ENCODE results near the gene C15orf40. TPM values are rescaled to one million over a fixed set of nuclear protein-coding genes. Genes with fewer than 3 reads are reported as not detected.

Gene C15orf40
- total RNA-seq, 2 experiments from 2014 or later = 25.6 to 30.2 TPM

DNA sequence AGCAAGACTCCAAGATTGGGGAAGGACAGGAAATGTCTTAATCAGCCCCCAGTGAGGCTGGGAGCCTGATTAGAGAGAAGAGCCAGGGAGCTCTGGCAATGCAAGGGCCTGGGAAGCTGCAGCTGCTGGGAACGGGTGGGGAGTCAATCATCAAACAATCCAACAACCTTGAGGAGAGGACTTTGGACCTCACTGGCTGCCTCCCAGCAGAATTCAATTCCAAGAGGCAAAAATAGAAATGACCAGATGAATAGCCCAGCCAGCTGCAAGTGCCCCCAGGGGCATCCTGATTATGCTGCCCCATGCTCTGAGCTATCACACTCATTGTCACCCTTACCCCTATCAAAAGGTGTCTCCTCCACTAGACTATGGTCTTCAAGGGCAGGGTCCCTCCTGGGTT is 52.8 kb downstream of the C15orf40 start:
- TF ChIP-seq, protein P1, sequence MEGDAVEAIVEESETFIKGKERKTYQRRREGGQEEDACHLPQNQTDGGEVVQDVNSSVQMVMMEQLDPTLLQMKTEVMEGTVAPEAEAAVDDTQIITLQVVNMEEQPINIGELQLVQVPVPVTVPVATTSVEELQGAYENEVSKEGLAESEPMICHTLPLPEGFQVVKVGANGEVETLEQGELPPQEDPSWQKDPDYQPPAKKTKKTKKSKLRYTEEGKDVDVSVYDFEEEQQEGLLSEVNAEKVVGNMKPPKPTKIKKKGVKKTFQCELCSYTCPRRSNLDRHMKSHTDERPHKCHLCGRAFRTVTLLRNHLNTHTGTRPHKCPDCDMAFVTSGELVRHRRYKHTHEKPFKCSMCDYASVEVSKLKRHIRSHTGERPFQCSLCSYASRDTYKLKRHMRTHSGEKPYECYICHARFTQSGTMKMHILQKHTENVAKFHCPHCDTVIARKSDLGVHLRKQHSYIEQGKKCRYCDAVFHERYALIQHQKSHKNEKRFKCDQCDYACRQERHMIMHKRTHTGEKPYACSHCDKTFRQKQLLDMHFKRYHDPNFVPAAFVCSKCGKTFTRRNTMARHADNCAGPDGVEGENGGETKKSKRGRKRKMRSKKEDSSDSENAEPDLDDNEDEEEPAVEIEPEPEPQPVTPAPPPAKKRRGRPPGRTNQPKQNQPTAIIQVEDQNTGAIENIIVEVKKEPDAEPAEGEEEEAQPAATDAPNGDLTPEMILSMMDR (IDR thresholded peaks at IDR 0.05) = no peak
- POLR2A ChIA-PET = no interaction called here
- ATAC-seq (no peak), DNase-seq (no peak)
- CTCF ChIA-PET = interaction anchor here (0.7 kb wide), 1 partner anchor 56 kb away, joined by 3 read pairs; no protein-coding TSS in a partner anchor
- H3K36me3 Mint-ChIP-seq (ENCODE audit: low read depth) = no peaks in the 10 kb centered on the region
- no peaks in the 10 kb centered on the region for H3K27me3 Mint-ChIP-seq
- intact Hi-C loops (cut with micrococcal nuclease) = no loop called here
- H3K9me3 Mint-ChIP-seq = no peaks in the 10 kb centered on the region
- H3K27ac Mint-ChIP-seq = no peak overlapping the region
- no peaks in the 10 kb centered on the region for H3K4me1 Mint-ChIP-seq (ENCODE audit: low read depth)
- H3K4me3 Mint-ChIP-seq = no peak overlapping the region

DNA sequence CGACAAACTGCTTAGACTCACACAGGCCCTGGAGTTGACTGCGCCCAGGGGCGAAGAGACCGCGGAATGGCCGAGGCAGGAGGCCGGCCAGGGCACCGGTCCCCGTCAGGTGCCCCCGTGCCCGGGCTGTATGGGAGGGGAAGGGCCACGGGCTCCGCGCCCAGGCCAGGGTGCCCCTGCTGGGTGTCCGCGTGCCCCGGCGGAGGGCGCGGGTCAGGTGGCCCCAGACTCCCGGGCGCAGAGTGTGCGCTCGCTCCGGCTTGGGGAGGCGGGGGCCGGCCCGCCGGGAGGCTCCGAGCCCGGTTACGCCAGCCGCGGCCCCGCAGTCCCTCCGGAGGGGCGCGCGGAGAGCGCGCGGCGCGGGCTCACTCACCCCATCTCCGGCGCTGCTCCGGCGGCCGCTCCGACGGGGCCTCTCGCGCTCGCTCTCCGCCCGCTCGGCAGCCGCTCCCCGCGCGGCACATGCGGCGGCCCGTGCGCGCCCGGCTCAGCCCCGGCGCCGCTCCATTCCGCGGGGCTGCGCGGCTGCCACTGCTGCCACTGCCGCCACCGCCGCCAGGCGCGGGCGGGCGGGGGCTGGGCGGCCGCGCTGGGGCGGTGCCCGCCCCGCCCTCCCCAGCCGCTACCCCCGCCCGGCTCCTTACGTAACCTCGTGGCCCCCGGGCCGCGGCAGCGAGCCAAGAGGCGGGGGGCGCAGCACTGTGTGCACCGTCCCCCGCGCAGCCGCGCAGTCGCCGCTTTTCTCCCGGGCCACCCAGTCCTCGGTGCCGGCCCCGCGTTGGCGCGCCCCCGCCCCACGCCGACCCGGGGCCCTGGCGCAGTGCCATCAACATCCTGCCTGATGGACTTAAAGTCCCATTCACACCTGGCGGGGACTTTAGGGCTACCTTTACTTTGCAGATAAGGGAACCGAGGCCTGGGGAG is 59.0 kb downstream of the C15orf40 start, which contains the start of gene HOMER2:
TSS of gene HOMER2 (minus strand) at position 563 of the 924 bp plus-strand sequence. CDS start at position 378, 185 bp downstream.
- ATAC-seq = peak; percentile 65
- TF ChIP-seq, protein P1 (IDR thresholded peaks at IDR 0.05) = no peak
- H3K27ac Mint-ChIP-seq = no peak within 1 kb of the TSS
- peak; percentile 20 for DNase-seq
- intact Hi-C loops (cut with micrococcal nuclease) = no loop called here
- peaks cover 2% of the 10 kb centered on the region for H3K4me1 Mint-ChIP-seq (ENCODE audit: low read depth)
- H3K9me3 Mint-ChIP-seq = no peaks in the 10 kb centered on the region
- H3K4me3 Mint-ChIP-seq = peak within 1 kb of the TSS; percentile 72
- CTCF ChIA-PET = no interaction called here
- H3K27me3 Mint-ChIP-seq = peaks cover 6% of the 10 kb centered on the region
- no peaks in the 10 kb centered on the region for H3K36me3 Mint-ChIP-seq (ENCODE audit: low read depth)
- POLR2A ChIA-PET = no interaction called here

DNA sequence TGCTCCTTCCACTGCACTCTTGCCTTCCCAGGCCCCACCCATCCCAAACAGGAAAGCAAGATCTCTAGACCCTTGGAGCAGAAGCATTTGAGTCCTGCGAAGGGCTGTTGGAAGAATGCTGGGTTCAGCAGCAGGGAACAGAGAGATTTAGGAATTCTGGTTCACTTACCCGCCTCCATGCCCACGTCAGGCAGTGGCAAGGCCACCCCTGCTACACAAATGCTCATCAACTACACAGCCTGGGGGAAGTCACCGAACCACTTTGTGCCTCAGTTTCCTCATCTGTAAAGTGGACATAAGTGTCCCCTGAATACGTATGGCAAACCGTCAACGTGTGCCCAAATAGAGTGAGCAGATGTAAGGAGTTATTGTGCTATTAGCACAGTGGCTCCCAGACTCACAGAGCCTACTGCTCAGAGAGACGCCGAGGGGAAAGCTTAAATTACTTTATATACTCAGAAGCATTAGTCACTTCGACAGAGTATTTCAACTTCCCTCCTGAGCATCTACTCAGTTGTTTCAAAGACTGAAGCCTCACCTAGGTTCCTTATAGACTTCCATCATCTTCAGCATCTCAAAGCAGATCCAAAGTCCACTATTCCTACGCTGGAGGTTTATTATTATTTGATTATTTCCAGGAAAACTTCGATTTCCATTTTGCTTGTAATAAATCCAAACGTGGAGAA is 59.8 kb downstream of the C15orf40 start:
- H3K27ac Mint-ChIP-seq = no peak overlapping the region
- peaks cover 8% of the 10 kb centered on the region for H3K27me3 Mint-ChIP-seq
- TF ChIP-seq, protein P1 (IDR thresholded peaks at IDR 0.05) = no peak
- intact Hi-C loops (cut with micrococcal nuclease) = no loop called here
- H3K4me1 Mint-ChIP-seq (ENCODE audit: low read depth) = peaks cover 2% of the 10 kb centered on the region
- POLR2A ChIA-PET = no interaction called here
- DNase-seq (no peak), ATAC-seq (peak; percentile 52)
- H3K4me3 Mint-ChIP-seq = peak overlapping the region; percentile 72
- H3K9me3 Mint-ChIP-seq = no peaks in the 10 kb centered on the region
- no peaks in the 10 kb centered on the region for H3K36me3 Mint-ChIP-seq (ENCODE audit: low read depth)
- CTCF ChIA-PET = no interaction called here

DNA sequence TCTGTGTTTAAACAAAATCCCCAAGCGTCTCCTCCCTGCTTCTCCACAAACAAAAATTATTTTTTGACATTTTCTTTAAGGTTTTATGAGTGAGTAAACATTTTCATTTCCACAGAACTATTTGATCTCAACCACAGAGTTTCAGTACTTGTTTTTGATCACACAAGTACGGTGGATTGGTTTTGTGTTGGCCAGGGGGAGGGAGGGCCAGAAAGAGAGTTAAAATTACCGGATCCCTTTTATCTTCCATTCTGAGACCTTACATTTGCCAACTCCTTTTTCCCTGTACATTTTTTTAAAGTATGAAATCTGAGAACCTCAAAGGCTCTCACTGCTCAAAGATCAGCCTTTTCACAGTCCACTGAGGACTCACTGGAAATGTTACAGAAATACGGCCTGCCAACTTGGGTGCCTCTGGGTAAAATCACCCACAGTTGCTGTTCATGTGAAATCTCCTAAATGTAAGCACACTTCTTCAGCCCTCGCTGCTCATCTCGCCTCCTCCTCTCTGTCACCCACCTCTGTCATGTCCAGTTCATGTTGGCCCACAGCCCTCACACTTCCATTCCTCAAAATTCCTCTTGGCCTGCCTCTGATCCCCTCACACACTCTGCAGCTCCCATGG is 60.6 kb downstream of the C15orf40 start:
- Mint-ChIP-seq H3K36me3 (ENCODE audit: low read depth) (no peaks in the 10 kb centered on the region), H3K27me3 (peaks cover 8% of the 10 kb centered on the region), H3K4me1 (ENCODE audit: low read depth) (peaks cover 2% of the 10 kb centered on the region), H3K4me3 (no peak overlapping the region), H3K27ac (no peak overlapping the region), H3K9me3 (no peaks in the 10 kb centered on the region)
- intact Hi-C loops (cut with micrococcal nuclease) = no loop called here
- TF ChIP-seq, protein P1 (IDR thresholded peaks at IDR 0.05) = no peak
- ATAC-seq = peak; percentile 44
- peak; percentile 27 for DNase-seq
- ChIA-PET POLR2A (no interaction called here), CTCF (no interaction called here)
